HG02840 (cell line): Measurements from ENCODE around the gene NAA60.

Experiments
- ATAC-seq: cut with Tn5 transposase; IDR thresholded peaks from one replicate; pipeline ENCODE4 v1.9.1; 2021; ENCODE audit warnings: mild to moderate bottlenecking, moderate library complexity, moderate number of reproducible peaks; ENCODE audit not compliant: unreplicated experiment, low FRiP score

Gene NAA60

GRCh38 chr16:3536271-3536731 is 92.8 kb downstream of the NAA60 start:
- no peak for ATAC-seq
